PC-9 (cell line): ENCODE data around the gene KIAA1958. TPM values are rescaled to one million over a fixed set of nuclear protein-coding genes. Genes with fewer than 3 reads are reported as not detected.

Source experiments
- BruUV-seq: library from RNA; stranded (reverse); fragments of 400-500 nt; replicated peaks from 2 replicates; lab custom pipeline; 2021; lab: Mats Ljungman, UMichigan
- CTCF ChIA-PET: fragments of 300-600 bp; sonication (Branson Sonifier 250); formaldehyde crosslinking; loops from one replicate; lab custom pipeline; 2022; ENCODE audit warnings: antibody characterized with exemption; lab: Charles Lee
- POLR2A ChIA-PET: fragments of 300-600 bp; sonication (Branson Sonifier 250); formaldehyde crosslinking; loops from one replicate; lab custom pipeline; 2022; ENCODE audit warnings: antibody characterized with exemption; ENCODE audit not compliant: unreplicated experiment; lab: Charles Lee
- DNase-seq, 2 experiments: peaks; one replicate each; pipeline versions ENCODE4 v3.0.0 to v3.0.0-alpha.2; 2015 to 2022; ENCODE audit warnings: mixed read lengths in 1 of 2
- H2AFZ ChIP-seq: fragments of 200-600 bp; sonication (generic); 2 replicates; pipeline ENCODE4 v1.8.1; 2017; ENCODE audit warnings: antibody characterized with exemption
- H3F3A ChIP-seq: fragments of 200-600 bp; sonication (generic); 2 replicates; pipeline ENCODE4 v1.8.1; 2017; ENCODE audit warnings: antibody characterized with exemption, mild to moderate bottlenecking, low read depth; ENCODE audit not compliant: insufficient read depth
- H3K27ac ChIP-seq: fragments of 200-600 bp; sonication (generic); 2 replicates; pipeline ENCODE4 v1.6.1; 2016; ENCODE audit warnings: mixed run types
- H3K27me3 ChIP-seq: fragments of 200-600 bp; sonication (generic); 2 replicates; pipeline ENCODE4 v1.6.1; 2016; ENCODE audit warnings: low read depth, mixed run types; ENCODE audit not compliant: insufficient read depth
- H3K36me3 ChIP-seq: fragments of 200-600 bp; sonication (generic); 2 replicates; pipeline ENCODE4 v1.6.1; 2016; ENCODE audit warnings: low read depth, mixed run types
- H3K4me1 ChIP-seq: fragments of 200-600 bp; sonication (generic); replicated peaks from 2 replicates; pipeline ENCODE4 v1.6.1; 2016; ENCODE audit warnings: mixed run types; ENCODE audit not compliant: insufficient read depth
- H3K4me2 ChIP-seq: fragments of 200-600 bp; sonication (generic); 2 replicates; pipeline ENCODE4 v1.6.1; 2017; ENCODE audit warnings: mixed run types
- H3K4me3 ChIP-seq: fragments of 200-600 bp; sonication (generic); 2 replicates; pipeline ENCODE4 v1.6.1; 2016; ENCODE audit warnings: mixed run types
- H3K79me2 ChIP-seq: fragments of 200-600 bp; sonication (generic); 2 replicates; pipeline ENCODE4 v1.6.1; 2017; ENCODE audit warnings: low read depth, mixed run types
- H3K9me2 ChIP-seq: fragments of 200-600 bp; sonication (generic); 2 replicates; pipeline ENCODE4 v1.8.1; 2017; ENCODE audit warnings: mild to moderate bottlenecking; ENCODE audit not compliant: insufficient read depth
- H3K9me3 ChIP-seq: fragments of 200-600 bp; sonication (generic); 2 replicates; pipeline ENCODE4 v1.8.1; 2016; ENCODE audit warnings: low read depth; ENCODE audit not compliant: insufficient read depth
- H4K20me1 ChIP-seq: fragments of 200-600 bp; sonication (generic); 2 replicates; pipeline ENCODE4 v1.8.1; 2017; ENCODE audit not compliant: insufficient read depth
- EZH2 ChIP-seq: fragments of 200-600 bp; sonication (generic); IDR thresholded peaks from 2 replicates; pipeline ENCODE4 v1.8.0; 2017; ENCODE audit warnings: antibody characterized with exemption, low read depth
- intact Hi-C: fragments of 100-400 bp; cut with micrococcal nuclease; formaldehyde crosslinking; loops from one replicate; pipeline ENCODE4 v1.10.0; 2022; ENCODE audit not compliant: unreplicated experiment
- total RNA-seq: library from RNA; stranded (reverse); gene quantifications from 2 replicates; pipeline ENCODE4 v1.2.3, GENCODE V29; 2021
- TF ChIP-seq, protein P1 (sequence below): fragments of 200-600 bp; sonication (generic); conservative IDR thresholded peaks from 2 replicates; pipeline ENCODE4 v1.6.1; 2017; ENCODE audit warnings: mixed run types, antibody characterized with exemption, mild to moderate bottlenecking, moderate library complexity

KIAA1958 gene
- total RNA-seq, 1 experiment from 2014 or later: 19.5 TPM

DNA sequence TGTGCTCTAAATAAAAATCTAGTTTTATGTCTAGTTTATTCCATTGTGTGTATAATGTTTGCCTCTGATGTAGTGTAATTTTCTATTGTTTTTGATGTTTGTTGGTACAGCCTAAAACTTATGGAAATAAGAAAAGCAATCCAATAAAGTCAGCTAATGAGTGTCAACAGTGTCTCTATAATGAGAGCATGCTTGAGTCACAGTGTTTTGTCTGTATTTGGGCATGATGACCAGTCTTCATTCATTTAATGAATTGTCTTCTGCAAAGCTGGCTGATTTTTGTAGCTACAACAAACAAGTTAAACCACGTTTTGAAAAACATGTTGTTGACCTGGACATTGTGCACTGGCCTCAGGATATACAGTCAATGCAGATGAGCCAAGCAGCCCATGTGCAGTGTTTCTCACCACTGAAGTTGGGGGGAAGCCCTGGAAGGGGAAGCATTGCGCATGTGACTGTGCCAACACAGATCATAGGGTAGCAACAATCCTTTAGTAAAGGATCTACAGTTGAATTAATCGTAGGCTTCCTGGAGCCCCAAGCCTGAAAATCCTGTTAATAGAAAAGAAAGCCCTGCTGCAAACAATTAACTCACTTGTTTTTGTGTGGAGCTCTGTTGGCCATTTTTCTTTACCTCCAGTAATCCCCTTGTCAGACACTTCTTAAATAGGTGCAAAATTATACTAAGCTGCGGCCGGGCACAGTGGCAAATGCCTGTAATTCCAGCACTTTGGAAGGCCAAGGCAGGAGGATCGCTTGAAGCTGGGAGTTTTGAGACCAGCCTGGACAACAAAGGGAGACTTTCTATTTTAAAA lies 143.3 kb downstream of the KIAA1958 start:
- Histone ChIP-seq H3K4me2 (no peak overlapping the region), H3K79me2 (no peaks in the 10 kb centered on the region), H4K20me1 (no peaks in the 10 kb centered on the region), H3K4me3 (no peak overlapping the region), H3K27me3 (no peaks in the 10 kb centered on the region), H3K4me1 (no peaks in the 10 kb centered on the region), H3K9me3 (no peaks in the 10 kb centered on the region), H2AFZ (no peak overlapping the region), H3K9me2 (no peaks in the 10 kb centered on the region), H3K36me3 (no peaks in the 10 kb centered on the region), H3K27ac (no peak overlapping the region), H3F3A (no peaks in the 10 kb centered on the region)
- intact Hi-C loops: loop anchor here (10.0 kb wide), 1 partner anchor 135 kb away; no protein-coding TSS in a partner anchor
- no TSS peak for BruUV-seq
- POLR2A ChIA-PET: no interaction called here
- no peak for DNase-seq
- CTCF ChIA-PET: no interaction called here
- TF ChIP-seq, protein P1, sequence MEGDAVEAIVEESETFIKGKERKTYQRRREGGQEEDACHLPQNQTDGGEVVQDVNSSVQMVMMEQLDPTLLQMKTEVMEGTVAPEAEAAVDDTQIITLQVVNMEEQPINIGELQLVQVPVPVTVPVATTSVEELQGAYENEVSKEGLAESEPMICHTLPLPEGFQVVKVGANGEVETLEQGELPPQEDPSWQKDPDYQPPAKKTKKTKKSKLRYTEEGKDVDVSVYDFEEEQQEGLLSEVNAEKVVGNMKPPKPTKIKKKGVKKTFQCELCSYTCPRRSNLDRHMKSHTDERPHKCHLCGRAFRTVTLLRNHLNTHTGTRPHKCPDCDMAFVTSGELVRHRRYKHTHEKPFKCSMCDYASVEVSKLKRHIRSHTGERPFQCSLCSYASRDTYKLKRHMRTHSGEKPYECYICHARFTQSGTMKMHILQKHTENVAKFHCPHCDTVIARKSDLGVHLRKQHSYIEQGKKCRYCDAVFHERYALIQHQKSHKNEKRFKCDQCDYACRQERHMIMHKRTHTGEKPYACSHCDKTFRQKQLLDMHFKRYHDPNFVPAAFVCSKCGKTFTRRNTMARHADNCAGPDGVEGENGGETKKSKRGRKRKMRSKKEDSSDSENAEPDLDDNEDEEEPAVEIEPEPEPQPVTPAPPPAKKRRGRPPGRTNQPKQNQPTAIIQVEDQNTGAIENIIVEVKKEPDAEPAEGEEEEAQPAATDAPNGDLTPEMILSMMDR: no peak
- no peak for TF ChIP-seq EZH2

DNA sequence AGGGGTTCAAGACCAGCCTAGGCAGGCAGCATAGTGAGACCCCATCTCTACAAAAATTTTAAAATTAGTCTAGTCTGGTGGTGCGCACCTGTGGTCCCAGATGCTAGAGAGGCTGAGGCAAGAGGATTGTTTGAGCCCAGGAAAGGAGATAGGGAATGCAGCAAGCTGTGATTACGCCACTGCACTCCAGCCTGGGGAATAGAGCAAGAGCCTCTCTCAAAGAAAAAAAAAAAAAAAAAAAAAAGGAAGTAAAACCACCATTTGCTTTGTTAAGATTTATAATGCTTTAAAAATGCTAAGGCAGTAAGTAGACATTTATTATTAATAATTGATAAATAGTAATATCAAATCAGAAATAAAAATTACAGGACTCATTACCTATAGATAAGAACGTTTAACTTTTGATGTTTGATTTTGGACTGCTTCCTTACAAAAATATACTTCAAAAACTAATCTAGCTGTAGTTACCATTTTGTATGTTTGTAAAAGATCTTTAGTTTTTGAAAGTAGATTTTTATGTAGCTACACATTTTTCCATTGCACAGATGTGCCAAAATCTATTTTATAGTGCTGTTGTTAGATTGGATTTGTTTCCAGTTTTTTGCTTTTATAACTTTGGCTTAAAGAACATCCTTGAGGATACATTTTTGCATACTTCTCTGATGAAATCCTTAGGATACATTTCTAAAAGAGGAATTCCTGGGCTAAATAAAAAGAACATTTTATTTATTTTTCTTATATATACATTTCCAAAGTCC lies 144.9 kb downstream of the KIAA1958 start:
- TF ChIP-seq, protein P1: no peak
- TF ChIP-seq EZH2: no peak
- ChIA-PET POLR2A (interaction anchor here (0.6 kb wide), 1 partner anchor 161 kb away, joined by 16 read pairs; no protein-coding TSS in a partner anchor), CTCF (no interaction called here)
- Histone ChIP-seq H3K27ac (no peak overlapping the region), H3K4me2 (no peak overlapping the region), H2AFZ (no peak overlapping the region), H3K27me3 (no peaks in the 10 kb centered on the region), H3K79me2 (no peaks in the 10 kb centered on the region), H4K20me1 (no peaks in the 10 kb centered on the region), H3K9me2 (no peaks in the 10 kb centered on the region), H3K9me3 (no peaks in the 10 kb centered on the region), H3K4me1 (no peaks in the 10 kb centered on the region), H3K4me3 (no peak overlapping the region), H3F3A (no peaks in the 10 kb centered on the region), H3K36me3 (no peaks in the 10 kb centered on the region)
- no peak for DNase-seq
- no TSS peak for BruUV-seq
- intact Hi-C loops: no loop called here

DNA sequence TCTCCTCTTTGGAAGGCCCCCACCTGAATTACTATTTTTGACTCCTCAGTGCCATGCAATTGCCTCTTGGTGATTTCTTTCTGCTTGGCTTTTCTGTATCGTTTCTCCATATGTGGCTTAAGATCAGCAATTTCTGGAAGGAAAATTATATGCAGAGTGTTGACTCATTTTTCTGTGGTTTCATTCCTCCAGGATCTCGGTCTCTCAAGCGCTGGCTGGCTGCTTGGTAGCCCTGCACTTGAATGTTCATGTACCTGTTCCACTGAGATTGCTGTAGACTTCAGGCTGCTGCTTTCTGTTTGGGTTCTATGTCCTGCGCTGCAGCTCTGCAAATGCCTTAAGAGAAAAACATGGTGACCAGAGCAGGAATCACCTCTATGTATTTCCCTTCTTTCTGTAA lies 153.7 kb downstream of the KIAA1958 start:
- Histone ChIP-seq H3K4me2 (no peak overlapping the region), H3K36me3 (no peaks in the 10 kb centered on the region), H3K9me3 (0 out of 2 replicates have a peak, but pooled peaks cover 9% of the 10 kb centered on the region), H3K27me3 (no peaks in the 10 kb centered on the region), H3K4me1 (no peaks in the 10 kb centered on the region), H3K27ac (no peak overlapping the region), H4K20me1 (no peaks in the 10 kb centered on the region), H3K9me2 (no peaks in the 10 kb centered on the region), H3K79me2 (no peaks in the 10 kb centered on the region), H2AFZ (no peak overlapping the region), H3F3A (no peaks in the 10 kb centered on the region), H3K4me3 (no peak overlapping the region)
- intact Hi-C loops: no loop called here
- no TSS peak for BruUV-seq
- DNase-seq: no peak
- CTCF ChIA-PET: no interaction called here
- TF ChIP-seq, protein P1: no peak
- TF ChIP-seq EZH2: no peak
- POLR2A ChIA-PET: no interaction called here
